Osteocyte (in vitro differentiated cells): ENCODE data around the gene UBD. TPM values are rescaled to one million over a fixed set of nuclear protein-coding genes. Genes with fewer than 3 reads are reported as not detected.

ENCODE experiments used
- DNase-seq: peaks from one replicate; pipeline ENCODE4 v3.0.0; 2021; ENCODE audit warnings: mixed read lengths; ENCODE audit not compliant: unreplicated experiment; ENCODE audit errors: extremely low spot score
- H3K27ac Mint-ChIP-seq: one replicate; pipeline ENCODE4 v1.8.0; 2021; ENCODE audit warnings: mild to moderate bottlenecking, mixed read lengths; ENCODE audit not compliant: unreplicated experiment
- H3K27me3 Mint-ChIP-seq: one replicate; pipeline ENCODE4 v1.8.0; 2021; ENCODE audit warnings: mixed read lengths; ENCODE audit not compliant: unreplicated experiment
- H3K36me3 Mint-ChIP-seq: one replicate; pipeline ENCODE4 v1.8.0; 2021; ENCODE audit warnings: mixed read lengths; ENCODE audit not compliant: unreplicated experiment
- H3K4me1 Mint-ChIP-seq: one replicate; pipeline ENCODE4 v1.8.0; 2021; ENCODE audit warnings: mixed read lengths; ENCODE audit not compliant: unreplicated experiment
- H3K4me3 Mint-ChIP-seq: one replicate; pipeline ENCODE4 v1.8.0; 2021; ENCODE audit warnings: mild to moderate bottlenecking, moderate library complexity, mixed read lengths; ENCODE audit not compliant: unreplicated experiment
- H3K9me3 Mint-ChIP-seq: one replicate; pipeline ENCODE4 v1.8.0; 2021; ENCODE audit warnings: mixed read lengths; ENCODE audit not compliant: unreplicated experiment
- total RNA-seq: library from RNA; stranded (reverse); gene quantifications from 2 replicates; pipeline ENCODE4 v1.2.1, GENCODE V29; 2021
- TF ChIP-seq, protein P1 (sequence below): fragments of 200-600 bp; sonication (generic); IDR thresholded peaks from 2 replicates; pipeline ENCODE4 v1.5.0; 2021; ENCODE audit warnings: antibody characterized with exemption, mild to moderate bottlenecking, moderate library complexity

UBD gene
- total RNA-seq, 1 donor from 2014 or later: not detected

DNA sequence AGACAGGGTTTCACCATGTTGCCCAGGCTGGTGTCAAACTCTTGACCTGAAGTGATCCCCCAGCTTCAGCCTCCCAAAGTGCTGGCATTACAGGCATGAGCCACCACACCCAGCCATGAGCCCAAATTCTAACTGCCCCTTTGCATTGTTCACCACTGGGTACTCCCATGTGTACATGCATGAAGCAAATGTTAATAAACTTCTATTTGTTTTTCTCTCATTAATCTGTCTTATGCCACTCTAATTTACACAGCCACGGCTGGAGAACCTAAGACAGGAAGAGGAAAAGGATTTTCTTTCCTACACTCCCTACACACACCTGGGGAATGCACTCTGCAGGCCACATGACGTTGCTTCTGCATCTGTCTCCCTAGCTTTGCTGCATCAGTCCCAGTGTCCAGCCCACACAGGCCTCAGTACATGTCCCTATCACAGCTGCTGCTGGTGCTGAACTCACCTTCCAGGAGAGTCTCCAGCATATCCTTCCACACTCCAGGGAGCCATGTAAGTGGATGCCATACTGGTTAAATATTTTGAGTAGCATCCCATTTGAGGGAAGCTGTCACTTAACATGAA, 38.7 kb upstream of the UBD start:
- H3K4me1 Mint-ChIP-seq: no peaks in the 10 kb centered on the region
- TF ChIP-seq, protein P1, sequence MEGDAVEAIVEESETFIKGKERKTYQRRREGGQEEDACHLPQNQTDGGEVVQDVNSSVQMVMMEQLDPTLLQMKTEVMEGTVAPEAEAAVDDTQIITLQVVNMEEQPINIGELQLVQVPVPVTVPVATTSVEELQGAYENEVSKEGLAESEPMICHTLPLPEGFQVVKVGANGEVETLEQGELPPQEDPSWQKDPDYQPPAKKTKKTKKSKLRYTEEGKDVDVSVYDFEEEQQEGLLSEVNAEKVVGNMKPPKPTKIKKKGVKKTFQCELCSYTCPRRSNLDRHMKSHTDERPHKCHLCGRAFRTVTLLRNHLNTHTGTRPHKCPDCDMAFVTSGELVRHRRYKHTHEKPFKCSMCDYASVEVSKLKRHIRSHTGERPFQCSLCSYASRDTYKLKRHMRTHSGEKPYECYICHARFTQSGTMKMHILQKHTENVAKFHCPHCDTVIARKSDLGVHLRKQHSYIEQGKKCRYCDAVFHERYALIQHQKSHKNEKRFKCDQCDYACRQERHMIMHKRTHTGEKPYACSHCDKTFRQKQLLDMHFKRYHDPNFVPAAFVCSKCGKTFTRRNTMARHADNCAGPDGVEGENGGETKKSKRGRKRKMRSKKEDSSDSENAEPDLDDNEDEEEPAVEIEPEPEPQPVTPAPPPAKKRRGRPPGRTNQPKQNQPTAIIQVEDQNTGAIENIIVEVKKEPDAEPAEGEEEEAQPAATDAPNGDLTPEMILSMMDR: no peak
- H3K27me3 Mint-ChIP-seq: peaks cover 4% of the 10 kb centered on the region
- H3K4me3 Mint-ChIP-seq: no peak overlapping the region
- H3K9me3 Mint-ChIP-seq: no peaks in the 10 kb centered on the region
- no peak for DNase-seq
- H3K36me3 Mint-ChIP-seq: peaks cover 30% of the 10 kb centered on the region
- H3K27ac Mint-ChIP-seq: no peak overlapping the region

DNA sequence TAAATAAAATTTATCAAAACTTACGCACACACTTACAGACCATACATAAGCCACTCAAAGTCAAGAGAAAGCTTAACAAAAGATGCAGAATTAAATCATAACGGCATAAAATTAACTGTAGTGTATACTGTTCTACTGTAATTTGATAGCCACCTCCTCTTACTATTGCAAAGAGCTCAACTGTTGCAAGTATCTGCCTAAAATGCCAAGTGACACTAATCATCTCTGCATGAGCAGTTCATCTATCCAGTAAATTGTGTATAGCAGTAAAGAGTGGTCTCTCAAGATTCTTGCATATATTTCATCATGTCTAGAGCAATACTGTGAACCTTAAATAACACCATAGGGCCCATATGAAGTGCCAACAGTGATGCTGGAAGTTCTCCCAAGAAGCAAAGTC, 37.7 kb upstream of the UBD start:
- TF ChIP-seq, protein P1: no peak
- no peaks in the 10 kb centered on the region for H3K9me3 Mint-ChIP-seq
- H3K4me3 Mint-ChIP-seq: no peak overlapping the region
- H3K27ac Mint-ChIP-seq: no peak overlapping the region
- H3K27me3 Mint-ChIP-seq: peaks cover 4% of the 10 kb centered on the region
- DNase-seq: no peak
- H3K36me3 Mint-ChIP-seq: peaks cover 19% of the 10 kb centered on the region
- H3K4me1 Mint-ChIP-seq: no peaks in the 10 kb centered on the region

DNA sequence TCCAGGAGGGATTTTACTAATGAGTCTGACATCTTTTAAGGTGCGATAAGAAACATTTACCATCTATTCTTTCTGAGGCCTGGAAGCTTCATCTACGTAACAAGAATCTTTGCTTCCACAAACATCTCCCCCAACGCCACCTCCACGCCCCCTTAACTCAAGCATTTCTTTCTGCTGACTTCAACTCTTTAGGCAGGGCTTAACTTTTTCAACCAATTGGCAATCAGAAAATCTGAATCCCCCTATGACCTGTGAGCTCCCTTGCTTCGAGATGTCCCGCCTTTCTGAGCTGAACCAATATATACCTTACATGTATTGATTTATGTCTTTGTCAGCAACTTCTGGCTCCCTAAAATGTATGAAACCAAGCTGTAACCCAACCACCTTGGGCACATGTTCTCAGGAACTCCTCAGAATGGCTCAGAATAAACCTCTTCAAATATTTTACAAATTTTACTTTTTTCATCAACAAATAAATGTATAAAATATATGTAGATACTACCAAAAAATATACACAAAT, 36.9 kb upstream of the UBD start:
- TF ChIP-seq, protein P1: no peak

DNA sequence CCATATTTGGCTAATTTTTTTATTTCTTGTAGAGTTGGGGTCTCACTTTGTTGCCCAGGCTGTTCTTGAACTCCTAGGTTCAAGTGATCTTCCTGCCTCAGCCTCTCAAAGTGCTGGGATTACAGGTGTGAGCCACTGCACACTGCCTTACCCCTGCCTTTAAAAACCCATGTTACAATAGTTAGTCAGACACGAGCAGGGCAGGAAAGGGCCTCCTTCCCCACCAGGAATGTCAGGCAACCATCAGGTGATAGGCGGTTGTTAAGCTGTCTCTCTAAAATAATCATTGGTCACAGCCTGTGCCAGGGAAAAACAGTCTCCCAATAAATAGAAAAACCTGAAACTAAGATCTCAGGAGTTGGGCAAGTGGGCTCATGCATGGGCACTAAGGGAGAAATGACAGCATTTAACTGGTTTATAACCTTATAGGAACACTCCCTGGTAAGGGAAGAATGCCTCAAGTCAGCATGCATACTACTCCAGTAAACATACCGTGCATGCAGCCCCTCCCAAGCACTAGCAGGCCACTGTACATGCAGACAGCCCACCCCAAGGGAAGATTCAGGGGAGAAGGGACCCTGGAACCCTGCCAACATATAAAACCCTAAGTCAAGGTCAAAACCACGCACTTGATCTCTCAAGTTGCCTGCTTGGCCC, 33.8 kb upstream of the UBD start:
- TF ChIP-seq, protein P1: no peak
- H3K27me3 Mint-ChIP-seq: peaks cover 12% of the 10 kb centered on the region

More for the DNA sequence above, 36.9 kb upstream of the UBD start:
- Mint-ChIP-seq H3K36me3 (peaks cover 13% of the 10 kb centered on the region), H3K27ac (no peak overlapping the region), H3K4me3 (no peak overlapping the region), H3K4me1 (no peaks in the 10 kb centered on the region), H3K9me3 (no peaks in the 10 kb centered on the region), H3K27me3 (peaks cover 7% of the 10 kb centered on the region)
- no peak for DNase-seq

DNA sequence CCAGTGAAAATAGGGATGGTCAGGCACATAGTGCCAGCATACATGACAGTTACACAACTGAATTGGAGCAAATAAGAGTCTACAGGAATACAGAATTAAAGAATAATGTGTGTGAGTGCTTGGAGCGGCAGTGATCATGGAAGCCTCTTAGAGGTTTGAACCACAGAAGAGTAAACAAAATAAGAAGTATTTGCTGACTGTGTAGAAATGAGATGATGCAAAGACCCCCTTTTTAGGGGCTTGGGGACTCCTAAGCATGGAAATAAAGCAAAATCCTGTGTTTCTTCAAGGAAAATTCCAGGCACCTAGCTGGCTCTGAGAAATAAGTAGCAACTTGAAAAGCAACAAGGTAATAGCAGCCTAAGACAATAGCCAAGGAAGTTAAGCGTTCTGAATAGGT, 32.1 kb upstream of the UBD start:
- TF ChIP-seq, protein P1: no peak
- H3K27ac Mint-ChIP-seq: no peak overlapping the region
- H3K9me3 Mint-ChIP-seq: no peaks in the 10 kb centered on the region
- no peak for DNase-seq
- peaks cover 13% of the 10 kb centered on the region for H3K27me3 Mint-ChIP-seq
- no peaks in the 10 kb centered on the region for H3K4me1 Mint-ChIP-seq
- H3K36me3 Mint-ChIP-seq: no peaks in the 10 kb centered on the region
- H3K4me3 Mint-ChIP-seq: no peak overlapping the region

More for the DNA sequence above, 33.8 kb upstream of the UBD start:
- Mint-ChIP-seq H3K4me3 (no peak overlapping the region), H3K4me1 (no peaks in the 10 kb centered on the region), H3K9me3 (no peaks in the 10 kb centered on the region), H3K27ac (no peak overlapping the region), H3K36me3 (no peaks in the 10 kb centered on the region)
- no peak for DNase-seq
